GM12874 (cell line): Measurements from ENCODE around the gene KIFAP3.

Experiments
- CTCF ChIP-seq: IDR thresholded peaks from 2 replicates; pipeline ENCODE4 v1.5.1; 2011; ENCODE audit warnings: low read depth, mild to moderate bottlenecking, control low read depth, low read length, moderate library complexity; ENCODE audit not compliant: insufficient read depth

Gene KIFAP3

GRCh38 chr1:170071378-170071777 lies 3.1 kb downstream of the KIFAP3 start:
- TF ChIP-seq CTCF: no peak

- TF ChIP-seq CTCF: no peak
Measured at GRCh38 chr1:170068923-170069322, 5.6 kb downstream of the KIFAP3 start.

- TF ChIP-seq CTCF: peak; percentile 21; the same call in 1 of the 2 replicates
Measured at GRCh38 chr1:170067253-170067819, 7.2 kb downstream of the KIFAP3 start.

GRCh38 chr1:170064821-170065220 lies 9.7 kb downstream of the KIFAP3 start:
- no peak for TF ChIP-seq CTCF

GRCh38 chr1:170063109-170063826 lies 11.2 kb downstream of the KIFAP3 start:
- no peak for TF ChIP-seq CTCF

GRCh38 chr1:170049176-170049800 lies 25.2 kb downstream of the KIFAP3 start:
- no peak for TF ChIP-seq CTCF

- no peak for TF ChIP-seq CTCF
Measured at GRCh38 chr1:170048515-170048914, 26.0 kb downstream of the KIFAP3 start.
